GM18511 (cell line): ENCODE data around the gene TCF23.
"Not testable (repeated sequence)": the region's sequence is repeated elsewhere in the genome, so short reads cannot be mapped to it uniquely, and the experiment has no call there.

Experiments
- ATAC-seq: cut with Tn5 transposase; IDR thresholded peaks from one replicate; pipeline ENCODE4 v1.9.1; 2021; ENCODE audit warnings: mild to moderate bottlenecking, moderate library complexity; ENCODE audit not compliant: unreplicated experiment

TCF23 gene

DNA sequence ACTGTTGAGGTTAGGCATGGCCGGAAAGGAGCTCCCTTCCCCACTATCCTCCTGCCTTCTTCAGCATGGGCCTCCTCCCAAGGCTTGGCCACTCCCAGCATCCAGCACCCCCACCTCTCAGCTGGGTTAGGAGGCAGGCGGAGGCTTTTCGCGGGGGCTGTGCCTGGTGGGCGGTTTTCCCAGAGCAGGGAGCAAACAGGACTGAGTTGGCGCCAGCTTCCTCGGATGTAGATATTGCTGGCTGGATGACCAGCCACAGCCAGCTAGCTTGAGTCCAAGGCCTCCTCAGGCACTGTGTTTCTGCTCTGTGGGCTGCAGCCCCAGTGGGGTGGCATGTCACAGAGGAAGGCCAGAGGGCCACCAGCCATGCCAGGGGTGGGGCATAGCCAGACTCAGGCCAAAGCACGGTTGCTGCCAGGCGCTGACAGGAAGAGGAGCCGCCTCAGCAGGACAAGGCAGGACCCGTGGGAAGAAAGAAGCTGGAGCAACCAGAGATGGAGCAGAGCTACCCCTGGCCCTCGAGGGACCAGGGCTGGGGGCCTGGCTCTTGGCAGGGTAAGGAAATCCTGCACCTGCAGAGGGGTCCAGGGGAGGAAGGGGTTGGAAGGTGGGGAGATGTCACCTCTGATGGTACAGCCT, at the start of gene TCF23:
Gene TCF23 (plus strand): TSS at position 204 of the 639 bp plus-strand sequence. CDS start 130 bp downstream, at position 334.
- no peak for ATAC-seq

DNA sequence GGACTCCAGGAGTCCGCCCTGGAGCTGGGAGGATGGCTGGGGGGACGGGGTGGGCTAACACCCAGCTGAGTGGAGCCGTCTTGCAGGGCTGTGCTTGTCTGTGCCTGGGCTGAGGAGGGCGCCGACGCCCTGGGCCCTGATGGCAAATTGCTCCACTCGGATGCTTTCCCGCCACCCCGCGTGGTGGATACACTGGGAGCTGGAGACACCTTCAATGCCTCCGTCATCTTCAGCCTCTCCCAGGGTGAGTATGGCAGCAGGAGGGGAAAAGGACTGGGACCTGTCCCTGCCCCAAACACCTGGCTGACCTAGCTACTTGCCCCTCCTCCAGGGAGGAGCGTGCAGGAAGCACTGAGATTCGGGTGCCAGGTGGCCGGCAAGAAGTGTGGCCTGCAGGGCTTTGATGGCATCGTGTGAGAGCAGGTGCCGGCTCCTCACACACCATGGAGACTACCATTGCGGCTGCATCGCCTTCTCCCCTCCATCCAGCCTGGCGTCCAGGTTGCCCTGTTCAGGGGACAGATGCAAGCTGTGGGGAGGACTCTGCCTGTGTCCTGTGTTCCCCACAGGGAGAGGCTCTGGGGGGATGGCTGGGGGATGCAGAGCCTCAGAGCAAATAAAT, 49.4 kb upstream of the TCF23 start:
- no peak for ATAC-seq

DNA sequence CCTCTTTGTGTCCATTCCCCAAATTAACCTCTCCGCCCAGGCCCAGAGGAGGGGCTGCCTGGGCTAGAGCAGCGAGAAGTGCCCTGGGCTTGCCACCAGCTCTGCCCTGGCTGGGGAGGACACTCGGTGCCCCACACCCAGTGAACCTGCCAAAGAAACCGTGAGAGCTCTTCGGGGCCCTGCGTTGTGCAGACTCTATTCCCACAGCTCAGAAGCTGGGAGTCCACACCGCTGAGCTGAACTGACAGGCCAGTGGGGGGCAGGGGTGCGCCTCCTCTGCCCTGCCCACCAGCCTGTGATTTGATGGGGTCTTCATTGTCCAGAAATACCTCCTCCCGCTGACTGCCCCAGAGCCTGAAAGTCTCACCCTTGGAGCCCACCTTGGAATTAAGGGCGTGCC, 48.8 kb upstream of the TCF23 start:
- no peak for ATAC-seq

DNA sequence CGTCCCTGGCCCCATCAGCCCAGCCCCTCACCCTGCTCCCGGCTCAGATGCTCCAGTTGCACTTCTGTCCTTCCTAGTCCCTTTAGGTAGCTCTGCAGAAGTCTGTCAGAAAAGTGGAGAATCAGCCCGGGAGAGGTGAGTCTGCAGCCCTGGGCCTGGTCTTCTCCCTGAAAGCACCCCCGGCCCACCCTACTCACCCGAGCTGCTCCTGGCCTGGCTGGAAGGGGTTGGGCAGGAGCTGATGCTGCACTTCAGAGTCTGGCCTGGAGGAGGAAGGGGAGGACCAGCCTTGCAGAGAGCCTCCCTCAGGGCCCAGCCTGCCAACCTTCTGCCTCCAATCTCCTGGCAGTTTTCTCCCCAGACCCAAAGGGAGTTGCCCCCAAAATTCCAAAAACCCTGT, 46.5 kb upstream of the TCF23 start:
- no peak for ATAC-seq

DNA sequence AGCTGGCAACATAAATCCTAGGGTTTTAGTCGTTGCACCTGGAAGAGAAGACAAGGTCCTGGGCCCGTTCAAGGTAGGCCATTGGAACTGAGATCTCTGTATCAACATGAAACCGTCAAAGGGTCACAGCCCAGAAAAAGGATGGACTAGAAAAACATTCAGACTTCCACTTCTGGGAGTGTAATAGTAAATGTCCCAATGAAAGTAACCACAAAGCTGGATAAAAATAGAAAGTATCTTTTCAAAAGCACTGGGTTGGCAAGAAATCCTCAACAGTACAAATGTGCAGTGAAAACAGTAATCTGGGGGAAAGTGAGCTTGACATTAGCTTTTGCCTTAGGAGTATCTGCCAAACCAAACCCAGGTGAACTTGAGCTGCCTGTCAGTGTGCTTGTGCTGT, 42.8 kb upstream of the TCF23 start:
- ATAC-seq = no peak

DNA sequence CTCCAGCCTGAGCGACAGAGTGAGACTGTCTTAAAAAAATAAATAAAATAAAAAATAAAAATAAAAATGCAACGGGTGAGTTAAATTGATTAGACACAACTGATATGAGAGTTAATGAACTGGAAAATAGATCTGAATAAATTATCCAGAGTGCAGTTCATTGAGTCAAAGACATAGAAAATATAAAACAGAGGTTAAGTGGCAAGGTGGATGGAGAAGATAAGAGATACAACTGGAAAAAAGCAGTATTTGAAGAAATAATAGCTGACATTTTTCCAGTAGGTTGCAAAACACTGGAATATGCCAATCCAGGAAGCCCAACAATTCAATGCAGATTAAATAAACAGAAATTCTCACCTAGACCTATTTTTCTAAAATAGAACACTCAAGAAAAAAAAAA, 40.6 kb upstream of the TCF23 start:
- no peak for ATAC-seq

DNA sequence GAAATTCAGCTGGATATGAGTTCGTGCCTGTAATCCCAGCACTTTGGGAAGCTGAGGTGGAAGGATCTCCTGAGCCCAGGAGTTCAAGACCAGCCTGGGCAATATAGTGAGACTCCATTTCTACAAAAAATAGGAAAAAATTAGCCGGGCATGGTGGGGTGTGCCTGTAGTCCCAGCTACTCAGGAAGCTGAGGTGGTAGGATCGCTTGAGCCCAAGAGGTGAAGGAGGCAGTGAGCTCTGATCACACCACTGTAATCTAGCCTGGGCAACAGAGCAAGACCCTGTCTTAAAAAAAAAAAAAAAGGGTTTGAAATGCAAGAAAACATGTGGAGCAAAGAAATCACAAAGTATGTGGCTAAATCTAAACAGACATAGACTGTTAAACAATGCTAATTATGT, 39.7 kb upstream of the TCF23 start:
- ATAC-seq = no peak

DNA sequence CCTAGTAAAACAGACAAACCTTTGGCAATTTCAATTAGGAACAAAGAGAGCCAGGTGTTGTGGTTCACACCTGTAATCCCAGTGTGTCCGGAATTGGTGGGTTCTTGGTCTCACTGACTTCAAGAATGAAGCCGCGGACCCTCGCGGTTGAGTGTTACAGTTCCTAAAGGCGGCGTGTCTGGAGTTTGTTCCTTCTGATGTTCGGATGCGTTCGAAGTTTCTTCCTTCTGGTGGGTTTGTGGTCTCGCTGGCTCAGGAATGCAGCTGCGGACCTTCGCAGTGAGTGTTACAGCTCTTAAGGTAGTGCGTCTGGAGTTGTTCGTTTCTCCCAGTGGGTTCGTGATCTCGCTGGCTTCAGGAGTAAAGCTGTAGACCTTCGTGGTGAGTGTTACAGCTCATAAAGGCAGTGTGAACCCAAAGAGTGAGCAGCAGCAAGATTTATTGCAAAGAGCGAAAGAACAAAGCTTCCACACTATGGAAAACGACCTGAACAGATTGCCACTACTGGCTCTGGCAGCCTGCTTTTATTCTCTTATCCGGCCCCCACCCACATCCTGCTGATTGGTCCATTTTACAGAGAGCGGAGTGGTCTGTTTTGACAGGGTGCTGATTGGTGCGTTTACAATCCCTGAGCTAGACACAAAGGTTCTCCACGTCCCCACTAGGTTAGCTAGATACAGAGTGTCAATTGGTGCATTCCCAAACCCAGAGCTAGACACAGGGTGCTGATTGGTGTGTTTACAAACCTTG, 38.0 kb upstream of the TCF23 start:
- ATAC-seq = not testable (repeated sequence)

DNA sequence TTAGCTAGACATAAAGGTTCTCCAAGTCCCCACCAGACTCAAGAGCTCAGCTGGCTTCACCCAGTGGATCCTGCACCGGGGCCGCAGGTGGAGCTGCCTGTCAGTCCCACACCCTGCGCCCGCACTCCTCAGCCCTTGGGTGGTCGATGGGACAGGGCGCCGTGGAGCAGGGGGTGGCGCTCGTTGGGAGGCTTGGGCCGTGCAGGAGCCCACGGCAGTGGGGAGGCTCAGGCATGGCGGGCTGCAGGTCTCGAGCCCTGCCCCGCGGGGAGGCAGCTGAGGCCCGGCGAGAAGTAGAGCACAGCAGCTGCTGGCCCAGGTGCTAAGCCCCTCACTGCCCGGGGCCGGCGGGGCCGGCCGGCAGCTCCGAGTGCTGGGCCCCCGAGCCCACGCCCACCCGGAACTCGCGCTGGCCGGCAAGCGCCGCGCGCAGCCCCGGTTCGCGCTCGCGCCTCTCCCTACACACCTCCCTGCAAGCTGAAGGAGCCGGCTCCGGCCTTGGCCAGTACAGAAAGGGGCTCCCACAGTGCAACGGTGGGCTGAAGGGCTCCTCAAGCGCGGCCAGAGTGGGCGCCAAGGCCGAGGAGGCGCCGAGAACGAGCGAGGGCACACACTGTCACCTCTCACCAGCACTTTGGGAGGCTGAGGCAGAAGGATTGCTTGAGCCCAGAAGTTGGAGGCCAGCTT, 37.3 kb upstream of the TCF23 start:
- ATAC-seq = not testable (repeated sequence)

DNA sequence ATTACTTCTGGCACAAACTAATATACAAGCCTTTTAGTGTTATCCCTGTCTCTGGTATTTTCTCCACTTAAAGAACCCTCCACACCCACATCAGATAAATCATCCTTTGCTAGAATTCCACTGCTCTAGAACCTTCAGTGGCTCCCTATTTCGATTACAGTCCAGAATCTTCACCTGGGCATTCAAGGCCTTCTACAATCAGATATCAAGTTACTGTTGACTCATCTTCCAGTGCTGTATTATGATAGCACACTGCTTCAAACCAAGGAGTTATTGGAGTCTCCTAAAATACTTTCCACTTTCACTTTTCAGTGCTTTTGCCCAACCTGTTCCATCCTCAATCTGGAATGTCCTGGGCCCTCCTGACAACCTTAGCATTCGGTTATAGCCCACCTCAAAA, 33.3 kb upstream of the TCF23 start:
- no peak for ATAC-seq

DNA sequence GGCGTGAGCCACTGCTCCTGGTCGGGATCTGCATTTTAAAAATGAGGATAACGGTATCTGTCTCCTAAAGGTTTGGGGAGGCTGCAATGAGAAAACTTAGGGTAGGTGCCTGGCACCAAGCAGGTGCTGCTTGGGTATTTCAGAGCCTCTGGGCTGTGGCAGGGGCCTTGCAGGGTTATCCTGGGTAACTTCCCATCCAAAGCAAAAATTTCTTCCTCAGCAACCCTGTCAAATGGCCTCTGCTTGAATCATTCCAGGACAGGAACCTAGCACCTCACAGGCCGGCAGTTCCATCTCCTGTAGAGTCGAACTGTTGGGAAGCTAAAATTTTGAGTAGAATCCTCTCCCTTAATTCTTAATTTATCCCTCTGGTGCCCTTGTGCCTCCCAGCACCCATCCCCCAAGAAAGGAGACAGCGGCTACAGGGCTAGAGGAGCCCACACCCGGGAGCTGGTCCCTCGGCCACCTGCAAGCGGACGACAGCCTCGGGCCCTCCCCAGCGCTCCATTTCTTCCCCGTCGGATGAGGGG, 30.7 kb upstream of the TCF23 start:
- no peak for ATAC-seq

DNA sequence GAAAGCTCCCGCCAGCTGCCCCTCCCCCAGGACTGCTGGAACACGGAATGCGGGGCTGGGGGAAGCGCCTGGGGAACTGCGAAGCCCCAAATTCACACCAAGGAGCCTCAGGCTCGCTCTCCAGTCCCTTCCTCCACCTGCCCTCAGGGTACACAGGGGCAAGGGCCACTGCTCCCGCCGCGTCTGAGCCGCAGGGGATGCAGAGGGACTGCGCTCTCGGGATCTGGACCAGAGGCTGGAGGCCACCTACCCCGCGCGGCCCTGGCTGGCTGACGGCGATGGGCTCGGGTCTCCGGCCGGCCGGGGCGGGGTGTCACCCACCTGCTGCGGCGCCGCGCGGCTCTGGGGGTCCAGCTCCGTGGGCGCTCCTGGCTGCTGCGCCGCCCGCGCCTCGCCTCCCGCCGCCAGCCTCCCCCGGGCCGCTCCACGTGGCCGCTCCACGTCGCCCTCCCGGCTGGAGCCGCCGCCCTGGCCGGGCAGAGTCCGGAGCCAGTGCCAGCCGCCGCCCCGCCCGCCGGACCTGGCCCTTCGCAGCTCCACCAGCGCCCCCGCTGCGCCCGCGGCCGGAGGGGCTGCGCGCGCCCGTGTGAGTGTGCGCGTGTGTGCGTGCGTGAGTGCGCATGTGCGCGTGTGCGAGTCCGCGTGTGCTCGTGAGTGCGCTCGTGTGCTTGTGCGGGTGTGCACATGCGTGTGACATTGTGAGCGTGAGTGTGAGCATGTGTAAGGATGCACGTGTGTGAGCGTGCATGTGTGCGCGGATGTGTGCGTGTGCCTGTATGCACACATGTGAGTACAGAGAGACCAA, 30.1 kb upstream of the TCF23 start, which contains the start of gene CGREF1:
Gene CGREF1 (minus strand): TSS at position 604 of the 805 bp plus-strand sequence. CDS start 14,762 bp downstream, outside the sequence.
- ATAC-seq = no peak

DNA sequence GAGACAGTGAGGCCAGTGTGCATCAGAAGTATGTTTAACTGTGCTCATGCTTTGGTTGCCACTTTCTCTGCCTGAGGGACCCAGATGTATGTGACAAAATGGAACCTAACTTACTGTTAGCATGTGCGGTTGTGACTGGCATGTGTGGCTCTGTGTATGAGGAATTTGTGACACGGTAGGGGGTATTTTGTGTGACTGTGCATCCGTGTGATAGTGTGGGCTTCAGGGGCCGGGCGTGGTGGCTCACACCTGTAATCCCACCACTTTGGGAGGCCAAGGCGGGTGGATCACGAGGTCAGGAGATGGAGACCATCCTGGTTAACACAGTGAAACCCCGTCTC, 29.5 kb upstream of the TCF23 start:
- not testable (repeated sequence) for ATAC-seq

DNA sequence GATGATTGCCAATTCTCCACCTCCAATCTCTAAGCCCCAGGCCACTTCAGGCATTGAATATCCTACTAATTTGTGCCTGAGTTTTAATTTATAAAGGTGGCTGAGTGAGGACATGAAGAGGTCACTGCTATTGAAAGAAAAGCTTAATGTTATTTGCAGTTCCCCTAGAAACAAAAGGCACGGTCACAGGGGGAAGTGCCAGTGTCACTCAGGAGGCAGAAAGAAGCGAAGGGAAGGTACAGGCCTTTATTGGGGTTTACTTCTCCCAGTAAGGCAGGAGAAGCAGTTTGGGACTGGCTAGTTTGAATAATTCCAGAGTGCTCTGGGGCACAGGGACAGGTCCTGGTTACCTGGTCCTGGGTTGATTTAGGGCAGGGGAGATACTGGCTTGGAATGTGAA, 26.9 kb upstream of the TCF23 start:
- ATAC-seq = no peak

DNA sequence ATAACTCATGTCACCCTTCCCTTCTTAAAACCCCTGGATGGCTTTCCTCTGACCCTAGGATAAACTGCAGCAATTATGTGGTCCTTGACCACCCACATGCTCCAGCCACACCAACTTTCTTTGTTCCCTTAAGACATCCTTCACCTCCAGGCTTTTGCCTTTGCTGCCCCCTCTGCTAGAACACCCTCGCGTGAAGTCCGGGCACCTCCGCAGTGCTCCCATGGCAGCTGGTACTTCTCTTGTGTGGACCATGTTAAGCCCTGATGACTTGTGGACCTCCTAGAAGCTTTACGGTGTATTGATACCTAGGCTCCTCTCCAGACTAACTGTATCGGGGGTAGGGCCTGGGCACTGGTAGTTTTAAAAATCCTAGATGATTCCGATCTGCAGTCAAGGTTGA, 26.0 kb upstream of the TCF23 start:
- ATAC-seq = no peak

DNA sequence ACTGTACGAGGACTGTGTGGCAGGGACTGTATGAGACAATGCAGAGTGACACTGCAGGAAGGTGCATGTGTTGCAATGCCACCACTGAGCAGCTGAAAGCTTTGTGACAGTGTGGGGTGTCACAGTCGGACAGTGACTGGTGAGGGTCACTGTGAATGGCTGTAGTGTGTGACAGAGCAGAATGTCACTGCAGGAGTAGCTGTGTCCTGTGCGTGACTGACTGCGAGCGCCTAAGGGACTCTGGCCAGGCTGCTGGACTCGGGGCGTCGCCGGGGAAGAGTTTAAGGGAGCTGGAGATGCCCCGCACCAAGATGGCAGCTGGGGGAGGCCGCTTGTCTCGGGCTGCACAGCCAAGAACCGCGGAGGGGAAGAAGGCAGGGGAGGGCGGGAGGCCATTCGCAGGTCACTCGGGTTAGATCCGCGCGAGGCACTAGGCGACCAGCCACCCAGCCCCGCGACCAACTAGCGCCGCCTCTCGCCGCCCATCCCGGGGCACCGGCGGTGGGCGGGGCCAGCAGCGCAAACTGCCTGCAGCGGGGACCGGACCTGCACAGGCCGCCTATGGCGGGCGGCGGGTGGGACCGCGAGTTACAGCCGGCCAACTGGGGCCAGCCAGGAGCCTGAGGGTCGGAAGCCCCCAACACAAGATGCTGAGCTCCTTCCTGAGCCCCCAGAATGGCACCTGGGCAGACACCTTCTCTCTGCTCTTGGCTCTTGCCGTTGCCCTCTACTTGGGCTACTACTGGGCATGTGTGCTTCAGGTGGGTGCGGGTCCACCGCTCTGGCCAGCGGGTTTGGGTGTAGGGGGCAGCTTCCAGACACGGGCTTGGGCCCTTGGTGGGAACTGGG, 25.3 kb upstream of the TCF23 start, which contains the start of gene ABHD1:
Gene ABHD1 (plus strand): TSS at position 514 of the 849 bp plus-strand sequence. CDS start 134 bp downstream, at position 648.
- peak; percentile 54 for ATAC-seq

DNA sequence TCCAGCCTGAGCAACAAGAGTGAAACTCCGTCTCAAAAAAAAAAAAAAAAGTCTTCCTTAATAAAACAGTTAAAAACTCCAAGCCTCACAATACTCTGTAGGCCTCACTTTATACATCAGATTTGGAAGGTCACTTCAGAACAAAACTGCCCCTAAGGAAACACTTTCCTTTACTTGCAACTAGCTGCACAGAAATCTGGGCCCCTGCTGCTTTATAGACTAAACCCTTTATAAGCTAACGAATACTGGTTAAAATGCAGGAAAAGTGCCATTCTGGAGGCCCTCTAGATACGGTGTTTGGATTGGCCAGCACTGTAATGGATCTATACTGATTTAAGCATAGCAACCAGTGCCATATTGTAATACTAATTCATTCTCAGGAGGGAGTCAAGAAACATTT, 23.7 kb upstream of the TCF23 start:
- no peak for ATAC-seq

DNA sequence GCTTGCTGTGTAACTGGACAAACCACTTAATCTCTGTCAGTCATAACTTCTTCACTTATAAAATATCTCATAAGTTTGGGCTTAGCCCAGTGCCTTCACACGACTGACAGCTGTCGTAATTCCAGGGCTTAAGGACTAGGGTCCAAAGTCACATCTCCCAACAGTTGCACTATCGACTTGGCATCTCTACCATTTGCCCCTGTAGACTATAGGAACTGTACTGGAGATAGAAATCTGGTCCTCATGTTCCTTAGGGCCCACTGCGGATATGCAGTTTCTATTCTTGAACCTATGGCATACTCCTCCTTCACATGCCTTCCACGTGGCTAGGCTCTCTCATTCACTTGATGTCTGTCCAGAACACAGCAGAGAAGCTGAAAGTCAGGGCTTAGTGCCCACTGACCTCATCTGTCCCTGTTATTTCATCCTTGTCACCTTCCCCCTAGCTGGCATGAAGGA, 22.5 kb upstream of the TCF23 start:
- ATAC-seq = no peak
